ENCODE data around the gene KLHL29.
A peak's percentile ranks its signal among the peaks of the same experiment; 100 is the strongest.

- peak; percentile 40 for TF ChIP-seq RAD21 (conservative IDR thresholded peaks at IDR 0.05)
- TF ChIP-seq CTCF (IDR thresholded peaks at IDR 0.05; ENCODE audit: poor library complexity, severe bottlenecking), result peak; percentile 39
- no peak for TF ChIP-seq EP300 (conservative IDR thresholded peaks at IDR 0.05; ENCODE audit: poor library complexity, severe bottlenecking)
- TF ChIP-seq TAF1 (IDR thresholded peaks at IDR 0.05; ENCODE audit: low read depth), result no peak
- TF ChIP-seq POLR2AphosphoS5 (IDR thresholded peaks at IDR 0.05), result no peak
- no peak for TF ChIP-seq REST (IDR thresholded peaks at IDR 0.05; ENCODE audit: borderline replicate concordance)
- TF ChIP-seq SMC3 (conservative IDR thresholded peaks at IDR 0.05; ENCODE audit: poor library complexity), result no peak
- no peak for TF ChIP-seq EZH2 (IDR thresholded peaks at IDR 0.05; ENCODE audit: borderline replicate concordance, insufficient read depth, low read length, poor library complexity, severe bottlenecking)
- TF ChIP-seq MXI1 (conservative IDR thresholded peaks at IDR 0.05; ENCODE audit: poor library complexity, severe bottlenecking), result no peak
These were observed 75.2 kb downstream of the KLHL29 start for GRCh38 chr2:23460228-23460627.
